GM21447 (cell line): Measurements from ENCODE around the gene CNTNAP4.

Experiments used
- ATAC-seq: cut with Tn5 transposase; IDR thresholded peaks from one replicate; pipeline ENCODE4 v1.9.1; 2021; ENCODE audit not compliant: unreplicated experiment

The CNTNAP4 gene

DNA sequence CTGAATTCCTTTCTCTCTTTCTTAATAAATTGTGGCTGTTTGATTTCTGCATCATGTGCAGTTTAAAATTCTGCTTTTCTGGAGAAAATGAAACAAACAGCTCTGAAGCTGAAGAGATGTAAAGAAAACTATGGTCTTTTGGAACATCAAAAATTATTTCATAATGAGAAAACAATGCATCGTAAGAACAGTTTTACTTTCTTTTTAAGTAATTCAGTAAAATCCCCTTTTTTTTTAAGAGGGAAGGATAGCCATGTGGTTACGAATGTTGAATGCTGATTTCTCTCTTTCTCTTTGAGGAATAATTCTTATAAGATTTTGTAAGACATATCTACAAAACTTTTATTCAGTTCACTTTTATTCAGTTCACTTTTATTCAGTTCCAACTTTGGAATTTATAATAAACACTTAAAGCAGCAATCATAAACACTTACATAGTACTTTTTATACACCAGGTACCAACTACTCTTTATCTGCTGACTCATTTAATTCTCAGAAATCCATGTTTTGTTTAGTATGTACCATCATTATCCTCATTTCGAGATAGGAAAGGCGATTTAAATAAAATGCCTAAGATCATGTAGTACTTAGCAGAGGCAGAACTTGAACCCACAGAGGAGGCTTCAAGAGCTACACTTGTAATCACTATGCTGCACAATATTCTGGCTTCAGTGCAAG, 26.6 kb downstream of the CNTNAP4 start:
- ATAC-seq: no peak

- ATAC-seq: no peak
Observed at GRCh38 chr16:76309639-76310335, 32.6 kb downstream of the CNTNAP4 start.

DNA sequence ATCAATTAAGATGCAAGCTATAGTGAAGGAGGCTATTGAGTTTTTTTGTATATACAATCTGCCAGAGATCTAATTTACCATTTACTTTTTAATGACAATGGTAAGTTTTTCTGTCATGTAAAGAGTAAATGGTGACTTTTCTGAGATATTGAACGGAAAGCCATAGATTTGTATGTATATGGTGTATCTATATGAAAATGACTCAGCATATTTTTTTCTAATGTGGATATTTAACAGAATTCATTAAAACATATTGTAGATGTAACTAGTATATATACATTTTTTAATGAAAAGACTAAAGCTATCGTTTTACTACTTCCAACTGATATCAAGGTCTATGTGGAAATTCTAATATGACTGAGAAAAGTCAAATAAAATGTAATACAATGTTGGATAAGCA, 34.1 kb downstream of the CNTNAP4 start:
- ATAC-seq: no peak

DNA sequence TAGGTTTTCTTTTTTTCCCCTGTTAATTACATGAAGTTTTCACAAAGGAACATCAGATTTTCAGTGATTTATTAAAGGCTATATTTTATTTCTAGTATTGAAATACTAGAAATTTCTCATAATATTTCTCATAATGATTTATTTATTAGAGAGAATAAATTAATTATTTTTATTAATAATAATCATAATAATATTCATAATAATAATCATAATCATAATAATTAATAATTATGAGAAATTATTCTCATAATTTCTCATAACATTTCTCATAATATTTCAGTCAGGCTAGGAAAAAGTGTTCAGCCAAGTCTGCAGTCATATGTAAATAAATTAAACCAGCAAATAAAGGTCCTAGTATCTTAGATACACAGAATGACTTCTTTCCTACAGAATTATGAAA, 41.4 kb downstream of the CNTNAP4 start:
- no peak for ATAC-seq

DNA sequence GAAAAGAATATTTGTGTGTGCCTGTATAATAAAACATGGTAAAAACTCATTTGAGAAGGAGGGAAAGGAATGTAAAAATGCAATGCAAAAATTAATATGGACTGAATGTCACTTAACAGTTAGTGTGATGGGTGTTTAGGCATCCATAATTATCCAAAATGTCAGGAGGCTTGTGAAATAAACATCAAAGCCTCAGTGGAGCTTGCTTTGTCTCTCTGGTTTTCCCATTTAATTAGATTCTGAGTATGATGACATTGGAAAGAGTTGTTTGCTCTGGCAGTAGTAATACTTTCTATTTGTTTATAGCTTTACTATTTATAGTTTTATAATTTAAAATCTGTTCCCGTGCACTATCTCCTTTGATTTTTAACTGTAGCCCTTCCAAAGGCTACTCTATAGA, 51.9 kb downstream of the CNTNAP4 start:
- no peak for ATAC-seq

GRCh38 chr16:76335180-76335974, 58.2 kb downstream of the CNTNAP4 start:
- ATAC-seq: no peak

- no peak for ATAC-seq
Observed at GRCh38 chr16:76336112-76336511, 58.9 kb downstream of the CNTNAP4 start.

GRCh38 chr16:76338472-76338871, 61.3 kb downstream of the CNTNAP4 start:
- ATAC-seq: no peak

DNA sequence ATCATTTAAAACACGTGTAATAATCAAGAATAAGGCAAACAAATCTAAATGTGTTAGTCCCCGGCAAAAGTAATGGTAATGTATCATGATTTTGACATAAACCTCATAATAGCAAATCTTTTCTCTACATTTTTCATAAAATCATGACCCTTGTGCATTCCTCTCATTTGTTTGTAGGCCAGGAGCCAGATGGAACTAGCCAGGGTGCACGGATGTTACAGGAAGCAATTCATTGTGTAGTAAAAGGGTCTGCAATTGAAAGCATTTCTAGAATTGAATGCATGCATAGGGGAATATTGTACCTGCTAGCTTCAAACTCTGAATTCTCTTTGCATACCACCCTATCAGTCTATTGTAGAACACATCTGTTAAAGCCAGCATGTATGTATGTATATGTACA, 66.6 kb downstream of the CNTNAP4 start:
- ATAC-seq: no peak

- ATAC-seq: no peak
Observed at GRCh38 chr16:76345163-76345661, 68.0 kb downstream of the CNTNAP4 start.

DNA sequence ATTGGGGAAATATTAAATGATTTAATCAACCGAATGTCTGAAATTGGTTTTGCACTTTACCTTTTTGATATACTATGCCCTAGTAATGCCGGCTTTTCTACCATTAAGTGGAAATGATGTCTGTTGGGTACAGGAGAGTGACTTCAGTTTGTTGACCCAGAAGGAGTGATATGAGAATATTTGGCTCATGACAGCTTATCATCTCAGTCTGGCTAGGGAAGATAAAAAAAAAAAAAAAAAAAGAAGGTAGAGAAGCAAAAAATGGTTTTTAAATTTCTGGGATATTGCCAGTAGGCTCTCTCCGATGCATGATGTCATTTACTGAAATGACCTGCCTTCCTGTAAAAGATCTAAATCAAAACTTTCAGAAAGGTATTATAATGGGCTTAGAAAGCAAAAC, 69.0 kb downstream of the CNTNAP4 start:
- no peak for ATAC-seq

DNA sequence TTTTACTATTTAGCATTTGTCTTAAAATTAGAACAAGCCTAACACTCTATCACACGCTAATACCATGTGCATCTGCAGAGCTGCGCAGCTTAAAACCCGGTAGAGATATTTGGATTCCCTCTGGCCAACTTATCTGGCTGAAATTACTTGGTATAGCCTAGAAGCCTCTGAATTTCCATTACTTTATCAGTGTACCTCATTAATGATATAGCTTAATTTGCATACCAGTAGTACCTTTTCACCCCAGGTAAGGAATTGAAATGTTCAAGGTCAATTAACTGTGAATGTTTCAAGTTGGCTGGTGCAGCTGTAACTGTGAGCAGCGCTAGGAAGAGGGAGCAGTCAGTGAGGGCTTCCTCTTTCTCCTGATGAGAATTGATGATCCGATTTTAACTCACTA, 74.2 kb downstream of the CNTNAP4 start:
- ATAC-seq: no peak

- ATAC-seq: no peak
Observed at GRCh38 chr16:76360404-76360803, 83.2 kb downstream of the CNTNAP4 start.

GRCh38 chr16:76370344-76370743, 93.1 kb downstream of the CNTNAP4 start:
- ATAC-seq: no peak

GRCh38 chr16:76371441-76371840, 94.2 kb downstream of the CNTNAP4 start:
- ATAC-seq: no peak

GRCh38 chr16:76373998-76374397, 96.8 kb downstream of the CNTNAP4 start:
- no peak for ATAC-seq

GRCh38 chr16:76376988-76377387, 99.8 kb downstream of the CNTNAP4 start:
- ATAC-seq: no peak

DNA sequence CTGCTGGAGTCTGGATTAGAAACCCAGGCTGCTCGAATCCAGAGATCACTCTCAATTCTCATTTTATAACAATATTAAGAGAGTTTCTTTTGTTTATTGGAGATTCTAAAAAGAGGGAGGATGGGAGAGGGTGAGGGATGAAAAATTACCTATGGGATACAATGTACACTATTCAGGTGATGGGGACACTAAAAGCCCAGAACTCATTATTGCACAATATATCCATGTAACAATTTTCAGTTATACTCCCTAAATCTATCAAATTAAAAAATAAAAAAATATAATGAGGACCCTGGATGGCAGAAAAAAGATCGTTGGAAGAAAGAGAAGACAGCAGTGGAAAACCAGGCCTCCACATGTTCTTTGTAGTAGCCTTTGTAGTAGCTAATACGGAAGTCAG, 100.8 kb downstream of the CNTNAP4 start:
- no peak for ATAC-seq

GRCh38 chr16:76381096-76381495, 103.9 kb downstream of the CNTNAP4 start:
- no peak for ATAC-seq

GRCh38 chr16:76385601-76386230, 108.5 kb downstream of the CNTNAP4 start:
- ATAC-seq: no peak

- no peak for ATAC-seq
Observed at GRCh38 chr16:76386784-76387183, 109.6 kb downstream of the CNTNAP4 start.
